ENCODE data around the gene RIMS1. TPM values are rescaled to one million over a fixed set of nuclear protein-coding genes. Genes with fewer than 3 reads are reported as not detected.

Gene RIMS1
- total and polyA plus RNA-seq, 9 of the 15 experiments (the other 6 are each of a cell fraction or from before 2014, with no cell fraction given), result not detected

GRCh38 chr6:72411872-72412708 lies 525.7 kb downstream of the RIMS1 start (continued):
- peak; percentile 56; the same call in 1 of the 2 replicates for TF ChIP-seq ZNF592 (IDR thresholded peaks at IDR 0.05)

- H4K20me1 ChIP-seq (replicated peaks; ENCODE audit: control insufficient read depth, insufficient read depth, low read length), result no peaks in the 10 kb centered on the region
- no TSS peak for BruUV-seq (replicated peaks)
- no peak for FAIRE-seq
- no peak overlapping the region for H3K4me3 ChIP-seq
- WGBS (ENCODE audit: insufficient coverage, low coverage, missing lambda C conversion rate), result 80% methylated on average over 7 of the region's 7 CpGs
- in situ Hi-C loops (cut with MboI) (loop anchor here (5.0 to 25.0 kb wide), 3 partner anchors 170 to 925 kb away; no protein-coding TSS in a partner anchor), intact Hi-C loops (cut with micrococcal nuclease) (loop anchor here (1.0 to 5.0 kb wide), 4 partner anchors 148 to 770 kb away; no protein-coding TSS in a partner anchor)
- peak overlapping the region; percentile 29; the same call in 1 of the 2 replicates for H2AFZ ChIP-seq (ENCODE audit: low read depth, low read length)
- H3K27ac ChIP-seq (ENCODE audit: extremely low read depth, low read depth, low read length), result no peak overlapping the region
- ATAC-seq, result no peak; the same call in 2 of the 3 replicates
- peaks cover 3 to 10% of the 10 kb centered on the region in 2 experiments; a peak in 4 of 5 replicates for H3K4me1 ChIP-seq (replicated peaks in 1 of 2; ENCODE audit: control insufficient read depth in 2 of 2, insufficient read depth in 2 of 2, low read length in 2 of 2)
- CTCF ChIA-PET (ENCODE audit: low intra/inter-chr PET ratio), result interaction anchor here (0.6 to 5.2 kb wide), 10 partner anchors 144 to 976 kb away, joined by 3 to 146 read pairs (median 4); no protein-coding TSS in a partner anchor
- no peak overlapping the region for H3K4me2 ChIP-seq (ENCODE audit: insufficient read depth, low read length)
- H3K36me3 ChIP-seq (ENCODE audit: control insufficient read depth, insufficient read depth, low read length), result no peaks in the 10 kb centered on the region
- TF ChIP-seq LARP7 (IDR thresholded peaks at IDR 0.05) (no peak), NFE2 (IDR thresholded peaks at IDR 0.05; ENCODE audit: low read depth) (no peak), HLTF (IDR thresholded peaks at IDR 0.05) (no peak), GATAD2B (IDR thresholded peaks at IDR 0.05; ENCODE audit: borderline replicate concordance) (no peak)
- TF ChIP-seq, protein P1, sequence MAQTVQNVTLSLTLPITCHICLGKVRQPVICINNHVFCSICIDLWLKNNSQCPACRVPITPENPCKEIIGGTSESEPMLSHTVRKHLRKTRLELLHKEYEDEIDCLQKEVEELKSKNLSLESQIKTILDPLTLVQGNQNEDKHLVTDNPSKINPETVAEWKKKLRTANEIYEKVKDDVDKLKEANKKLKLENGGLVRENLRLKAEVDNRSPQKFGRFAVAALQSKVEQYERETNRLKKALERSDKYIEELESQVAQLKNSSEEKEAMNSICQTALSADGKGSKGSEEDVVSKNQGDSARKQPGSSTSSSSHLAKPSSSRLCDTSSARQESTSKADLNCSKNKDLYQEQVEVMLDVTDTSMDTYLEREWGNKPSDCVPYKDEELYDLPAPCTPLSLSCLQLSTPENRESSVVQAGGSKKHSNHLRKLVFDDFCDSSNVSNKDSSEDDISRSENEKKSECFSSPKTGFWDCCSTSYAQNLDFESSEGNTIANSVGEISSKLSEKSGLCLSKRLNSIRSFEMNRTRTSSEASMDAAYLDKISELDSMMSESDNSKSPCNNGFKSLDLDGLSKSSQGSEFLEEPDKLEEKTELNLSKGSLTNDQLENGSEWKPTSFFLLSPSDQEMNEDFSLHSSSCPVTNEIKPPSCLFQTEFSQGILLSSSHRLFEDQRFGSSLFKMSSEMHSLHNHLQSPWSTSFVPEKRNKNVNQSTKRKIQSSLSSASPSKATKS (CRISPR knock-in tag; IDR thresholded peaks at IDR 0.05), result no peak
- H3K9me1 ChIP-seq (ENCODE audit: control insufficient read depth, insufficient read depth, low read length), result no peaks in the 10 kb centered on the region
- H3K9me3 ChIP-seq (replicated peaks; ENCODE audit: control insufficient read depth, insufficient read depth, low read depth, low read length), result no peaks in the 10 kb centered on the region
- no peaks in the 10 kb centered on the region for H3K79me2 ChIP-seq (ENCODE audit: control insufficient read depth, insufficient read depth, low read length)
- H3K27me3 ChIP-seq (ENCODE audit: control insufficient read depth in 2 of 2, insufficient read depth in 2 of 2, low read length in 2 of 2), result no peaks in the 10 kb centered on the region
- DNase-seq (ENCODE audit: extremely low read depth in 1 of 4, low spot score in 3 of 4), result no peak
- no peak overlapping the region for H3K9ac ChIP-seq (ENCODE audit: insufficient read depth in 1 of 2, low read depth in 2 of 2, low read length in 2 of 2)
- POLR2A ChIA-PET, result interaction anchor here (1.0 to 1.9 kb wide), 2 partner anchors 168 to 208 kb away, joined by 4 to 8 read pairs; no protein-coding TSS in a partner anchor
Observed at GRCh38 chr6:72412709-72413044, 526.3 kb downstream of the RIMS1 start.
